Ecto neural progenitor cell (in vitro differentiated cells): ENCODE results near the gene YARS1.

Experiments used
- DNase-seq: peaks from one replicate; pipeline ENCODE4 v3.0.0-alpha.2; 2018; ENCODE audit warnings: low spot score

The YARS1 gene

GRCh38 chr1:32817159-32817814 lies at the start of gene YARS1, which contains the start of gene S100PBP:
Gene YARS1, minus strand, starts transcription at chr1:32817358. Its CDS starts 114 bp downstream, at chr1:32817244.
Gene S100PBP, plus strand, starts transcription at chr1:32817653. Its CDS starts 8,447 bp downstream, at chr1:32826100.
- peak; percentile 100 for DNase-seq

- DNase-seq = no peak
These were observed 48.7 kb upstream of the YARS1 start for GRCh38 chr1:32865639-32866405.

DNA sequence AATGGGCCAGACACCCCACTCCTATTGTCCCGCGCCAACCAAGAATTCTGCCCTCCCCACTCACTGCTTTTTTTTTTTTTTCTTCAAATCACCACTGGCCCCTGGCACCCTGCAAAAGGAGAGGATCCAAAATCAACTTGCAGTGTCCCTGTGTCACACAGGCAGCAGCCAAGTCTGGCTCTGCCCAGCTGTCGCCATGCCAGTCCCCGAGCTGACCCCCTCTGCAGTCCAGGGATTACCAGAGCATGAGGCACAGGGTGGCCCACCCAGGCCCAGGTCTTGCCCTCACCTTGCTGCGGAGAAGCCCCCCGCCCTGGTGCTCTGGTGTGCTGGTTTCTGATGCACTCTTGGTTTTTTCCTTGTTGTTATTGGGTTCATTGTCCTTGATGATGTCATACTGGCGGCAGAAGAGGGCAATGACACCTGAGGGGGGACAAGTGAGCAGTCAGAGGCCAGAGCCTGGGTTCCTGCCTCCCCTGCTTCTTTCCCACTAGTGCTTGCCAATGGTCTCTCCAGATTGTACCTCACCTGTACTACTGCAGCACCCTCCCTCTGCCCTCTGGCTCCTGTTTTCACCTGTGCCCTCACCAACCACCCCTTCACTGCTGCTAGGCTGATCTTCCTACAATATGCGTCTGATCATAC lies 47.3 kb upstream of the YARS1 start:
- DNase-seq = peak; percentile 28

DNA sequence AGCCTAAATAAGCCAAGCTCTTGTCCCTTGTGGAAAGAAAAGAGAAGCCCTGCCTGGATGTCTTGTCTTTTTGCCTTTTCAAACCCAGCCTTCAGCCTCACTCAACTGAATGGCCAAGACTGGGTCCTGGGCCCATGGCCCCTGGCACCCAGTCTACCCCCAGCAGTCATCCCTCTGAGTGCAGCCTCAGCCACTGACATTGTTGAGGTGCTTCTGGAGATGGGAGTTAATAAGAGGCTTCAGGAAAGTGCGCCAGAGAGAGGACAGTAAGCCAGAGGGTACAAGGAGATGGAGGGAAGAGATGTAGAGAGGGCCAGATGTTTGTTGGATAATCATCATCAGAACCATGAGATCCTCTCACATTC lies 46.7 kb upstream of the YARS1 start:
- DNase-seq = no peak

GRCh38 chr1:32863218-32863880 lies 46.2 kb upstream of the YARS1 start:
- no peak for DNase-seq

DNA sequence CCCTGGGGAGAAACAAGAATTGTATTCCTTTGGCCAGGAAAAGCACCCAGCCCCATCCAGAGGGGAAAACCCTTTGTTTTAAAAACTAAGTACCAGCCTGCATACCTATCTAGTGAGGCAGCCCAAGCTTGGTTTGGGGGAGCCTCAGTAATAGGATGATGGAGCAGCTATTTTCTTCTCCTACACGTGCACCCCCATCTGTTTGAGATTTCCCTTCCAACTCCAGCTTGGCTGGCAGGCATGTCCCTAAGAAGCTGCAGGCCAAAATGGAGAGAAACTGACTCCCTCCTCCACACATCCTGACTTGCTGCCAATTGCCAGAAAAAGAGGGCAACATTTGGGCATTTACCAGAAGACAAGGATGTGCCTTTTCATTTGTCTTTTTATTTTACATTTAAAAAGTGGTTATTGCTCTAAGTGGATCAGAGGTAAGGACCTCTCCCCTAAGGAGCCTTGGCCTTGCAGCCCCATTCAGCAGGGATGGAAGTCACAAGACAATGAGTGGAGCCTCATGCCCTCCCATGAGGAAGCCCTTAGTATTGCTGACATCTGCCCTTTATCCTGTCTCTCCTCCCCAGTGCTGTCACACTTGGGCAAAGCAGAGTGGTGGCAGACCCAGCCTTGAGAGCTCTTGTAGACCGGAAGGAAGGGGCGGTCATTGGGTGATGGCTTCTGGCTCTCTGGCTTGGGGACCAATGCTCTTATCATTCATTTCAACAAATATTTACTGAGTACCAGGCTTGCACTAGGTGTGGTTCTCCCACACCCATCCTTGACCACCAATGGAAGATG lies 44.9 kb upstream of the YARS1 start:
- DNase-seq = no peak

DNA sequence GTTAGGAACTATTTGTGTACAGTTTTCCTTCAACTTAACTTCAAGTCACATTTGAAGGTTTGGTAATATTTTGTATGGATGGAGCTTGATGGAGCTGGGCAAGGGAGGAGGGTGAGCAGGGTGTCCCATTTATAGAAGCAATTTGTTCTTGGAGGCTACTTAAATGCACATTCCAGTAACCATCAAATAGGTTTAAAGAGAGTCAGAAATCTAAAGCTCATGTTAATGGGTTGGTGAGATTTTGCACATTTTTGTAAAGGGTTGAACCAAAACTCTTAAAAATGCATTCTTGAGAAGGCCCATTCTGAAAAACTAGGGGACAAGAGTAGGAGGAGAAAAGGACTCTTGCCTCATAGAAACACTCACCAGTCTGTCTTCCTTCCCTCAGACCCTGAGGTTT lies 43.4 kb upstream of the YARS1 start:
- DNase-seq = no peak

DNA sequence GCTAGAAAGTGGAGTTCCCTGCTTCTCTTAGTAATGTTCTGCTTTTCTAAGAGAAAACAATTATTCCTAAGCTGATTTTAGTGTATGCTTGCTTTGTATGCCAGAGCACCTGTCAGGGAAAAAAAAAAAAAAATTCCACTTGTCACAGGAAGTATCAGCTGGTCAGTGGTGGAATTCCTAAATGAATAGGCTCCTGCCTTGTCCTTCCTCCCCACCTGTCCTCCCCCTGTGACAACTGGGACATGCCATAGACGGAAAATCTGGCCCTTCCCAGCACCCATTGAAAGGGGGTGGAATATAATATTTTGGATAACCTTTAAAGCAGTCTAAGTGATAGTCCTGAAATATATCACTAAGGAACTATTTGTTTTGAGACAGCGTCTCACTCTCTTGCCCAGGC lies 42.8 kb upstream of the YARS1 start:
- DNase-seq = no peak

- no peak for DNase-seq
These were observed 41.6 kb upstream of the YARS1 start for GRCh38 chr1:32858791-32859190.

- DNase-seq = no peak
These were observed 41.0 kb upstream of the YARS1 start for GRCh38 chr1:32858136-32858535.

GRCh38 chr1:32855861-32856617 lies 38.9 kb upstream of the YARS1 start:
- DNase-seq = no peak

DNA sequence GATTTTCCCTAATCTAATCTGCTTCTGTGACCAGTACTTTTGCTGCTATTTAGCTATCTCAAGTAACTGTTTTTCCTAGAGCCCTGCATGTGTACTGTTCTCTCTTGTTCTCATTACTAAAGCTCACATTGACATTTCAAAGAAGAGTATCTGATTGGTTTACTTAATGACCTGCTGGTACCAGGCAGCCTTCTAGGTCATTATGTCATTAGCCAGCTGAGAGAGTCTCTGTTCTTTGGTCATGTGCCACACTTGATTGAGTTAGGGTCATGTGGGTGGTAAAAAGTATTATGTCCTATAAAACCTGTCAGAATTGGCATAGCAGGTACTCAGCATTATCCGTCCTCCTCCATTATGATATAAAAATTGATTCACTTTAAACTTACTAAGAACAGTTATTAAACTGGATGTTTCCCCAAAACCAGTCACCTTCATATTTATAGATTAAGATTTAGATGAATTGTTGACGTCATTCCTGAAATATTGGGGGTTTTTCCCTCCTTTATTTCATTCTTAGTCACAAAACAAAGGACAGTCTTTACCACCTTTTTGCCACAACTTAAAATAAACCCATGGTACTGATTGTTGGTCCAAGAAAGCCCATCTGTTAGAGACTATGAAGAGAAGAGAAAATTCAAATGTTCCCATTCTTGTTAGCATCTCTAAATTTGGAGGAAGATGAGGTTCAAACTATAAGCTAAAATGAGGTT lies 31.4 kb upstream of the YARS1 start:
- DNase-seq = no peak

DNA sequence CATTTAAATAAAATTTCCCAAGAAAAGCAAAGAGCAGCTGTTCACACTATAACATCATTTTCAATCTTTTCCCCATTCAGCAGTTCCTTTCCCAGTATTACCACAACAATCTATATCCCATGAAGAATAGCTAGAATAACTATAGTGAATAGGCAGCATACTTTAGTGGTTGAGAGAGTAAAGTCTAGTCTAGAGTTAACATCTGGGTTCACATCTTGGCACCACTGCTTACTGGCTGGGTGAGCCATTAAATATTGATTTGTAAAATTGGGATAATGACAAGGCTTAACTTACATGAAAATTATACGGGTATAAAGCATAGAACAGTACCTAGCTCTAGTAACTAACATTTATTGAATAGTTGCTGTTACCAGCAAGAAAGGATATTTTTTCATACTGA lies 14.7 kb upstream of the YARS1 start:
- no peak for DNase-seq

DNA sequence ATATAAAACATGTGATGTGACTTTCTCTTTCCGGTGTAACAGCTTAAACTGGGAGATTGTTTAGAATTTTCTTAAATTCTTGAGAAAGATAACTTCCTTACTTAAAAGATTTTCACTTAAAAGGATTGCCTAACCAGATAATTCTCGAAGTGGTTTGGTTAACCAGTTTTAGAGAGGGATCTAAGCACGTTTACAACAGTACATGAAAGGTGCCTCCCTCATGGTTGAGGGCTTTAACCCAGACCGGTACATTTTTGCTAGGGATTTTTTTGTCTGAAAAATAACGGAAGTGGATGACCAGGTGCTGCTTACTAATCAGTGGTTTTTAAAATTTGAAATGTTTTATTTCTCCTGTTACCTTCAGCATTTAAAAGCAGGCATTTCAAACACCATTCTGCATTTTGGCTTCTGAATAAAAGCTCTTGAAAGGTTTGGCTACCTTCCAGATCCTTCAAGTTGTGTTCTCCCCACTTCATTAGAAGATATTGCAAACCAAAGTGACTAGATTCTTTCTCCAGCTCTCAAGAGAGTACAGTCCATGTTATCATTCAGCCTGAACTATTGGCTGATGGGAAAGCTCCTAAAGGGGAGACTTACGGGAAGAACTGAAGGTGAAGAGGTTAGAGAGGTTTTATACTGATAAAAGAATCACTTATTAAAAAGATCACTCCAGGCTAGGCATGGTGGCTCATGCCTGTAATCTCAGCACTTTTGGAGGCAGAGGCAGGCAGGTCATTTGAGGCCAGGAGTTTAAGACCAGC lies 13.1 kb upstream of the YARS1 start:
- DNase-seq = no peak

GRCh38 chr1:32828341-32828740 lies 11.2 kb upstream of the YARS1 start:
- no peak for DNase-seq

GRCh38 chr1:32825181-32825580 lies 8.0 kb upstream of the YARS1 start:
- no peak for DNase-seq

- DNase-seq = no peak
These were observed 1.8 kb upstream of the YARS1 start for GRCh38 chr1:32818804-32819541.

DNA sequence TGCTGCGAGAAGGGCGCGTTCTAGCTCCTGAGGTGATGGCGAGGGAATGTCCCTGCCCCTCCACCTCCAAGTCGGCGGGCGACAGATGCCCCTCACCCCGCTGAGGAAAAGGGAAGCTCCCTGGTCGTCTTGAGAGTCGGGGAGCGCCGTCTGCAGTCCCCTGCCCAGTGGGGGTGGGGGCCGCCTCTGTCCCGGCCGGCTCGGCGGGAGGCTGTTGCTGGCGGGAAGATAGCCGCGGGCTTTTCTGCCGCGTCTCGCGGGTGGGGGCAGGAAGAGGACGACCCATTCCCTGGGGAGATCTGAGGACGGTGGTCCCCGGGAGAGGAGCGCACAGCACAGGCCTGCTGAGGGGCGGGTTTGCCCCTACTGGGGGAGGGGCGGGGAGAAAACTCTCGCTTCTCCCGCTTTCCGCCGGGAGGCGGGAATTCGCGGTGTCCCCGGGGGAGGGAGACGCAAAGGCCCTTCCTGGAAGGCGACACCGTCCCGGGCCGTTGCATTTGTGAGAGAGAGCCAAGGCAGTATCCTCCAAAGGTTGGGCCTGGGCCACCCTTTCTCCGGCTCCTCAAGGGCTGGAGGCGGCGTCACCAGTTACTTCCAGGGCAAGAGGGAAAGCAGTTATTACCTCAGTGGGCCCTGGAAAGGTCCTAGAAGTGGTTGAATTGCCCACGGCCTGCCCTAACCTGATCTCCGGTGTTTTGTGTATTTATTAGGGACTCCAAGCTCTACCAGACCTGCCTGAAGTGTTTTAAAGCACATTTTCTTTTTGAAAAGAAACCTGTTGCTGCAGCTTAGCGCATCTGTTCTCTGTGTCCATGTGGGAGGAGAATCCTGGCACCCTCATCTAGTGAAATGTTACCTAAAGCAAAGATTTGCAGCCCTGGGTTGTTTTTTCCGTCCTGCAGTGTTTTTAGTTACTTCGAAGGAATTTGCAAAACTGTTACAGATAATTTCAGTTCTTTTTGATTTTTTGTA lies 943 bp upstream of the YARS1 start:
- peak; percentile 89 for DNase-seq
